Measurements from ENCODE around the gene SSUH2.

Gene SSUH2

GRCh38 chr3:8625991-8626390, 18.6 kb downstream of the SSUH2 start:
- TF ChIP-seq CTCF (IDR thresholded peaks at IDR 0.05; ENCODE audit: borderline replicate concordance, insufficient read depth, low read depth, low read length), result no peak
- H3K4me3 ChIP-seq (ENCODE audit: low read depth, low read length), result no peak overlapping the region

- no peak for TF ChIP-seq CTCF (IDR thresholded peaks at IDR 0.05; ENCODE audit: borderline replicate concordance, insufficient read depth, low read depth, low read length)
- H3K4me3 ChIP-seq (ENCODE audit: low read depth, low read length), result no peak overlapping the region
These were observed 20.0 kb downstream of the SSUH2 start for GRCh38 chr3:8624612-8625011.

GRCh38 chr3:8623741-8624140, 20.9 kb downstream of the SSUH2 start:
- no peak overlapping the region for H3K4me3 ChIP-seq (ENCODE audit: low read depth, low read length)
- no peak for TF ChIP-seq CTCF (IDR thresholded peaks at IDR 0.05; ENCODE audit: borderline replicate concordance, insufficient read depth, low read depth, low read length)

- H3K4me3 ChIP-seq (ENCODE audit: low read depth, low read length), result peak overlapping the region; percentile 40
- TF ChIP-seq CTCF (IDR thresholded peaks at IDR 0.05; ENCODE audit: borderline replicate concordance, insufficient read depth, low read depth, low read length), result peak; percentile 92
These were observed 21.5 kb downstream of the SSUH2 start for GRCh38 chr3:8622873-8623691.

- TF ChIP-seq CTCF (IDR thresholded peaks at IDR 0.05; ENCODE audit: borderline replicate concordance, insufficient read depth, low read depth, low read length), result no peak
- no peak overlapping the region for H3K4me3 ChIP-seq (ENCODE audit: low read depth, low read length)
These were observed 22.7 kb downstream of the SSUH2 start for GRCh38 chr3:8621872-8622271.

- no peak overlapping the region for H3K4me3 ChIP-seq (ENCODE audit: low read depth, low read length)
- no peak for TF ChIP-seq CTCF (IDR thresholded peaks at IDR 0.05; ENCODE audit: borderline replicate concordance, insufficient read depth, low read depth, low read length)
These were observed 23.5 kb downstream of the SSUH2 start for GRCh38 chr3:8621141-8621540.

GRCh38 chr3:8619548-8619947, 25.1 kb downstream of the SSUH2 start:
- no peak overlapping the region for H3K4me3 ChIP-seq (ENCODE audit: low read depth, low read length)
- TF ChIP-seq CTCF (IDR thresholded peaks at IDR 0.05; ENCODE audit: borderline replicate concordance, insufficient read depth, low read depth, low read length), result no peak
